ENCODE results near the gene PPP4R3C. TPM values are rescaled to one million over a fixed set of nuclear protein-coding genes. Genes with fewer than 3 reads are reported as not detected.
A peak's percentile ranks its signal among the peaks of the same experiment; 100 is the strongest.
"Not testable (repeated sequence)": the region's sequence is repeated elsewhere in the genome, so short reads cannot be mapped to it uniquely, and the experiment has no call there.

Gene PPP4R3C
- total and polyA plus RNA-seq, 2 donors from 2014 or later: not detected

DNA sequence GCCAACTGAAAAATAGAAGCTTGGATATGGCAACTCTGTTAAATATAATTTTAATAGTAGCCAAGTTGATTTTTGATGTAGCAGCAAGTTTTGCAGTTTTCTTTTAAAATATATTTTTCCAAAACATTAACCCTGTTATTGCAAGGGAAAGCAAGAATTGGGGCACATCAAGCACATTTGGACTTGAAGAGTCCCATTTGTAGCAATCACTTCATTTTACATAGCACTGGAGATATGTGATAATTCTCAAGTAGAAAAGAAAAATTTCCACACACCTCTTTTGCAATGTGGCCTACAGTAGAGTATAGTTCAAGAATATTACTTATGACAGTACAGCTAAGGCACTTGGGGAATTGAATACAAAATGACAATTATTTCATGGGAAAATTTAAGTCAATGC lies 1.9 kb upstream of the PPP4R3C start:
- Histone ChIP-seq H3K4me3 (ENCODE audit: low read length in 3 of 3) (no peak overlapping the region), H3K4me1 (ENCODE audit: control insufficient read depth in 2 of 3, insufficient read depth in 2 of 3, low read depth in 1 of 3, low read length in 3 of 3) (no peaks in the 10 kb centered on the region), H3K27ac (ENCODE audit: low read depth in 2 of 2, low read length in 2 of 2) (no peak overlapping the region), H3K27me3 (ENCODE audit: control insufficient read depth, insufficient read depth, low read length) (no peaks in the 10 kb centered on the region), H3K9ac (ENCODE audit: low read length in 3 of 3) (no peak overlapping the region), H3K36me3 (ENCODE audit: control insufficient read depth in 2 of 3, insufficient read depth in 3 of 3, low read length in 3 of 3) (no peaks in the 10 kb centered on the region), H3K9me3 (ENCODE audit: control insufficient read depth in 2 of 3, insufficient read depth in 1 of 3, low read length in 3 of 3) (no peaks in the 10 kb centered on the region)
- FAIRE-seq: no peak
- intact Hi-C loops (cut with DNase I): no loop called here
- TF ChIP-seq, protein P1, sequence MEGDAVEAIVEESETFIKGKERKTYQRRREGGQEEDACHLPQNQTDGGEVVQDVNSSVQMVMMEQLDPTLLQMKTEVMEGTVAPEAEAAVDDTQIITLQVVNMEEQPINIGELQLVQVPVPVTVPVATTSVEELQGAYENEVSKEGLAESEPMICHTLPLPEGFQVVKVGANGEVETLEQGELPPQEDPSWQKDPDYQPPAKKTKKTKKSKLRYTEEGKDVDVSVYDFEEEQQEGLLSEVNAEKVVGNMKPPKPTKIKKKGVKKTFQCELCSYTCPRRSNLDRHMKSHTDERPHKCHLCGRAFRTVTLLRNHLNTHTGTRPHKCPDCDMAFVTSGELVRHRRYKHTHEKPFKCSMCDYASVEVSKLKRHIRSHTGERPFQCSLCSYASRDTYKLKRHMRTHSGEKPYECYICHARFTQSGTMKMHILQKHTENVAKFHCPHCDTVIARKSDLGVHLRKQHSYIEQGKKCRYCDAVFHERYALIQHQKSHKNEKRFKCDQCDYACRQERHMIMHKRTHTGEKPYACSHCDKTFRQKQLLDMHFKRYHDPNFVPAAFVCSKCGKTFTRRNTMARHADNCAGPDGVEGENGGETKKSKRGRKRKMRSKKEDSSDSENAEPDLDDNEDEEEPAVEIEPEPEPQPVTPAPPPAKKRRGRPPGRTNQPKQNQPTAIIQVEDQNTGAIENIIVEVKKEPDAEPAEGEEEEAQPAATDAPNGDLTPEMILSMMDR (IDR thresholded peaks at IDR 0.05; ENCODE audit: borderline replicate concordance, extremely low read depth, insufficient read depth): no peak
- DNase-seq: no peak

DNA sequence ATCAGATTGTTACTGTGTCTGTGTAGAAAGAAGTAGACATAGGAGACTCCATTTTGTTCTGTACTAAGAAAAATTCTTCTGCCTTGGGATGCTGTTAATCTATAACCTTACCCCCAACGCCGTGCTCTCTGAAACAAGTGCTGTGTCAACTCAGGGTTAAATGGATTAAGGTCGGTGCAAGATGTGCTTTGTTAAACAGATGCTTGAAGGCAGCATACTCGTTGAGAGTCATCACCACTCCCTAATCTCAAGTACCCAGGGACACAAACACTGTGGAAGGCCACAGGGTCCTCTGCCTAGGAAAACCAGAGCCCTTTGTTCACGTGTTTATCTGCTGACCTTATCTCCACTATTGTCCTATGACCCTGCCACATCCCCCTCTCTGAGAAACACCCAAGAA lies 4.0 kb downstream of the PPP4R3C start:
- FAIRE-seq; H3K9me3 ChIP-seq (ENCODE audit: control insufficient read depth in 2 of 3, insufficient read depth in 1 of 3, low read length in 3 of 3); H3K9ac ChIP-seq (ENCODE audit: low read length in 3 of 3); DNase-seq; H3K36me3 ChIP-seq (ENCODE audit: control insufficient read depth in 2 of 3, insufficient read depth in 3 of 3, low read length in 3 of 3); H3K4me1 ChIP-seq (ENCODE audit: control insufficient read depth in 2 of 3, insufficient read depth in 2 of 3, low read depth in 1 of 3, low read length in 3 of 3); H3K27ac ChIP-seq (ENCODE audit: low read depth in 2 of 2, low read length in 2 of 2); H3K4me3 ChIP-seq (ENCODE audit: low read length in 3 of 3); intact Hi-C loops (cut with DNase I); H3K27me3 ChIP-seq (ENCODE audit: control insufficient read depth, insufficient read depth, low read length): not testable (repeated sequence)

DNA sequence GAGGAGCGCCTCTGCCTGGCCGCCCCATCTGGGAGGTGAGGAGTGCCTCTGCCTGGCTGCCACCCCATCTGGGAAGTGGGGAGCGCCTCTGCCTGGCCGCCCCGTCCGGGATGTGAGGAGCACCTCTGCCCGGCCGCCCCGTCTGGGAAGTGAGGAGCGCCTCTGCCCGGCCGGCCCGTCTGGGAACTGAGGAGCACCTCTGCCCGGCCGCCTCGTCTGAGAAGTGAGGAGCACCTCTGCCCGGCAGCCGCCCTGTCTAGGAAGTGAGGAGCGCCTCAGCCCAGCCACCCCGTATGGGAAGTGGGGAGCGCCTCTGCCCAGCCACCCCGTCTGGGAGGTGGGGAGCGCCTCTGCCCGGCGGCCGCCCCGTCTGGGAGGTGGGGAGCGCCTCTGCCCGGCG lies 4.6 kb downstream of the PPP4R3C start:
- DNase-seq: peak in 1 of 5 donors; percentile 71
- H3K9me3 ChIP-seq (ENCODE audit: control insufficient read depth in 2 of 3, insufficient read depth in 1 of 3, low read length in 3 of 3); H3K27me3 ChIP-seq (ENCODE audit: control insufficient read depth, insufficient read depth, low read length); H3K4me3 ChIP-seq (ENCODE audit: low read length in 3 of 3); H3K9ac ChIP-seq (ENCODE audit: low read length in 3 of 3); H3K36me3 ChIP-seq (ENCODE audit: control insufficient read depth in 2 of 3, insufficient read depth in 3 of 3, low read length in 3 of 3); H3K4me1 ChIP-seq (ENCODE audit: control insufficient read depth in 2 of 3, insufficient read depth in 2 of 3, low read depth in 1 of 3, low read length in 3 of 3); intact Hi-C loops (cut with DNase I); H3K27ac ChIP-seq (ENCODE audit: low read depth in 2 of 2, low read length in 2 of 2); FAIRE-seq: not testable (repeated sequence)

DNA sequence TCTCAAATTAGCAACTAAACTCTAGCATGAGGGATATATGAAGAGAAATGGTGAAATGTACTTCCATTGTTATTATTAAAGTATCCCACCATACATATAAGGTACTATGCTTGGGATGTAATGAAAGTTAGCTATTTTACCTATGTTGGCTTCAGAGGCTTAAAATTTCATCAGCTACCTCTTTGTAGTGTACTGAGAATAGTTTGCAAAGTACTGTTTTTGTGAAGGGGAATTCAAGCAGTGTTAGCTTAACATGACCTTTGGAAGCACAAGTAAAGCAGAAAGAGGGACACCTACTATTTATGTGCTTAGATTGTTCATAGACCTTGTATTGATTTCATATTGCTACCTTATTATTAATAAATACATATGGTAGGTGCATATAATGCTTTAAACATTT lies 11.8 kb downstream of the PPP4R3C start:
- FAIRE-seq (no peak), DNase-seq (no peak)
- H3K4me1 ChIP-seq (ENCODE audit: control insufficient read depth in 2 of 3, insufficient read depth in 2 of 3, low read depth in 1 of 3, low read length in 3 of 3): no peaks in the 10 kb centered on the region
- TF ChIP-seq, protein P1 (IDR thresholded peaks at IDR 0.05; ENCODE audit: borderline replicate concordance, extremely low read depth, insufficient read depth): no peak
- no peaks in the 10 kb centered on the region for H3K27me3 ChIP-seq (ENCODE audit: control insufficient read depth, insufficient read depth, low read length)
- no peaks in the 10 kb centered on the region for H3K9me3 ChIP-seq (ENCODE audit: control insufficient read depth in 2 of 3, insufficient read depth in 1 of 3, low read length in 3 of 3)
- H3K27ac ChIP-seq (ENCODE audit: low read depth in 2 of 2, low read length in 2 of 2): no peak overlapping the region
- H3K4me3 ChIP-seq (ENCODE audit: low read length in 3 of 3): no peak overlapping the region
- no peaks in the 10 kb centered on the region for H3K36me3 ChIP-seq (ENCODE audit: control insufficient read depth in 2 of 3, insufficient read depth in 3 of 3, low read length in 3 of 3)
- H3K9ac ChIP-seq (ENCODE audit: low read length in 3 of 3): no peak overlapping the region
- intact Hi-C loops (cut with DNase I): no loop called here

DNA sequence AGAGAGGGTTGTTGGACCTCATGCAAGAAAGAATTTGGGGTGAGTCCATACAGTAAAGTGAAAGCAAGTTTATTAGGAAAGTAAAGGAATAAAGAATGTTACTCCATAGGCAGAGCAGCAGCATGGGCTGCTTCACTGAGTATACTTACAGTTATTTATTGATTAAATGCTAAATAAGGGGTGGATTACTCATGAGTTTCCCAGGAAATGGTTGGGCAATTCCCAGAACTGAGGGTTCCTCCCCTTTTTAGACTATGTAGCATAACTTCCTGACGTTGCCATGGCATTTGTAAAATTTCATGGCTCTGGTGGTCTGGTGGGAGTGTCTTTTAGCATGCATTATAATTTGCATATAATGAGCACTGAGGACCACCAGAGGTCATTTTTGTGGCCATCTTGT lies 16.7 kb downstream of the PPP4R3C start:
- FAIRE-seq: no peak
- no peak overlapping the region for H3K27ac ChIP-seq (ENCODE audit: low read depth in 2 of 2, low read length in 2 of 2)
- DNase-seq: peak in 2 of 5 donors; percentile 3 to 10
- H3K36me3 ChIP-seq (ENCODE audit: control insufficient read depth in 2 of 3, insufficient read depth in 3 of 3, low read length in 3 of 3): no peaks in the 10 kb centered on the region
- no peaks in the 10 kb centered on the region for H3K9me3 ChIP-seq (ENCODE audit: control insufficient read depth in 2 of 3, insufficient read depth in 1 of 3, low read length in 3 of 3)
- H3K9ac ChIP-seq (ENCODE audit: low read length in 3 of 3): no peak overlapping the region
- no peaks in the 10 kb centered on the region for H3K27me3 ChIP-seq (ENCODE audit: control insufficient read depth, insufficient read depth, low read length)
- no peak overlapping the region for H3K4me3 ChIP-seq (ENCODE audit: low read length in 3 of 3)
- TF ChIP-seq, protein P1 (IDR thresholded peaks at IDR 0.05; ENCODE audit: borderline replicate concordance, extremely low read depth, insufficient read depth): no peak
- intact Hi-C loops (cut with DNase I): no loop called here
- H3K4me1 ChIP-seq (ENCODE audit: control insufficient read depth in 2 of 3, insufficient read depth in 2 of 3, low read depth in 1 of 3, low read length in 3 of 3): no peaks in the 10 kb centered on the region
